SK-N-SH treated with all-trans-retinoic acid at 6 μM for 48 hours (cell line): ENCODE results near the gene VRK2.
"Not testable (repeated sequence)": the region's sequence is repeated elsewhere in the genome, so short reads cannot be mapped to it uniquely, and the experiment has no call there.

Experiments
- ATAC-seq: fragments of 200-7000 bp; cut with Tn5 transposase; 3 replicates; pipeline ENCODE4 v1.9.1; 2020; ENCODE audit warnings: mild to moderate bottlenecking, moderate library complexity
- BACH2 ChIP-seq: fragments of 250-450 bp; sonication (Bioruptor Pico); IDR thresholded peaks from 2 replicates; pipeline ENCODE4 v1.9.0; 2021; ENCODE audit warnings: mild to moderate bottlenecking, borderline replicate concordance
- CREB5 ChIP-seq: fragments of 250-450 bp; sonication (Bioruptor Pico); IDR thresholded peaks from 2 replicates; pipeline ENCODE4 v1.5.1; 2020; ENCODE audit warnings: low read depth, mild to moderate bottlenecking, moderate library complexity
- CSRNP3 ChIP-seq: fragments of 250-450 bp; sonication (Bioruptor Pico); IDR thresholded peaks from 2 replicates; pipeline ENCODE4 v1.5.1; 2021; ENCODE audit warnings: mild to moderate bottlenecking, moderate library complexity
- ESRRG ChIP-seq: fragments of 250-450 bp; sonication (Bioruptor Pico); IDR thresholded peaks from 2 replicates; pipeline ENCODE4 v1.6.1; 2021; ENCODE audit warnings: mild to moderate bottlenecking
- GLIS3 ChIP-seq: fragments of 250-450 bp; sonication (Bioruptor Pico); IDR thresholded peaks from 2 replicates; pipeline ENCODE4 v1.5.0; 2020; ENCODE audit warnings: mild to moderate bottlenecking, moderate library complexity
- ISL1 ChIP-seq: fragments of 250-450 bp; sonication (Bioruptor Pico); IDR thresholded peaks from 2 replicates; pipeline ENCODE4 v2.1.2; 2022; ENCODE audit warnings: mild to moderate bottlenecking, moderate library complexity
- OSR1 ChIP-seq: fragments of 250-450 bp; sonication (Bioruptor Pico); IDR thresholded peaks from 2 replicates; pipeline ENCODE4 v1.8.0; 2022; ENCODE audit warnings: moderate library complexity, mild to moderate bottlenecking, inconsistent platforms
- PATZ1 ChIP-seq: fragments of 250-450 bp; sonication (Bioruptor Pico); IDR thresholded peaks from 2 replicates; pipeline ENCODE4 v1.8.0; 2020; ENCODE audit warnings: mild to moderate bottlenecking, moderate library complexity, borderline replicate concordance
- POU6F1 ChIP-seq: fragments of 250-450 bp; sonication (Bioruptor Pico); IDR thresholded peaks from 2 replicates; pipeline ENCODE4 v1.8.0; 2021; ENCODE audit warnings: low read depth, mild to moderate bottlenecking, moderate library complexity, borderline replicate concordance
- PPARA ChIP-seq: fragments of 250-450 bp; sonication (Bioruptor Pico); IDR thresholded peaks from 2 replicates; pipeline ENCODE4 v1.5.0; 2020; ENCODE audit warnings: mild to moderate bottlenecking, borderline replicate concordance
- SNAI2 ChIP-seq: fragments of 250-450 bp; sonication (Bioruptor Pico); IDR thresholded peaks from 2 replicates; pipeline ENCODE4 v1.5.0; 2020; ENCODE audit warnings: mild to moderate bottlenecking, moderate library complexity
- TCF4 ChIP-seq: fragments of 250-450 bp; sonication (Bioruptor Pico); IDR thresholded peaks from 2 replicates; pipeline ENCODE4 v1.8.0; 2021; ENCODE audit warnings: mild to moderate bottlenecking, moderate library complexity, borderline replicate concordance
- TOX ChIP-seq: fragments of 250-450 bp; sonication (Bioruptor Pico); IDR thresholded peaks from 2 replicates; pipeline ENCODE4 v1.8.0; 2021; ENCODE audit warnings: mild to moderate bottlenecking, moderate library complexity, borderline replicate concordance
- TSHZ2 ChIP-seq: fragments of 250-450 bp; sonication (Bioruptor Pico); IDR thresholded peaks from 2 replicates; pipeline ENCODE4 v1.5.0; 2020; ENCODE audit warnings: mild to moderate bottlenecking, moderate library complexity
- ZFP3 ChIP-seq: fragments of 250-450 bp; sonication (Bioruptor Pico); IDR thresholded peaks from 2 replicates; pipeline ENCODE4 v1.5.0; 2020; ENCODE audit warnings: mild to moderate bottlenecking, moderate library complexity
- ZFP30 ChIP-seq: fragments of 450-650 bp; formaldehyde crosslinking; IDR thresholded peaks from 2 replicates; pipeline ENCODE4 v1.5.0; 2022; ENCODE audit warnings: mild to moderate bottlenecking, moderate library complexity
- ZNF70 ChIP-seq: fragments of 450-650 bp; formaldehyde crosslinking; IDR thresholded peaks from 2 replicates; pipeline ENCODE4 v1.5.0; 2020; ENCODE audit warnings: mild to moderate bottlenecking, moderate library complexity

The VRK2 gene

GRCh38 chr2:58081000-58081399 lies 34.4 kb downstream of the VRK2 start:
- TF ChIP-seq OSR1 (CRISPR knock-in tag): no peak
- peak; percentile 56 for TF ChIP-seq TCF4
- no peak for TF ChIP-seq BACH2 (CRISPR knock-in tag)
- no peak for TF ChIP-seq ZFP30
- no peak for TF ChIP-seq TOX (CRISPR knock-in tag)
- TF ChIP-seq CSRNP3 (CRISPR knock-in tag): no peak
- TF ChIP-seq TSHZ2: peak; percentile 78; the same call in 1 of the 2 replicates
- no peak for TF ChIP-seq CREB5 (CRISPR knock-in tag)
- TF ChIP-seq SNAI2 (CRISPR knock-in tag): no peak
- peak; percentile 56; the same call in 1 of the 2 replicates for TF ChIP-seq ISL1 (CRISPR knock-in tag)
- TF ChIP-seq POU6F1 (CRISPR knock-in tag): no peak
- TF ChIP-seq ZFP3 (CRISPR knock-in tag): 0 out of 2 replicates have a peak, but pooled peaks have one; percentile 36
- TF ChIP-seq, all 23 proteins: peak for 4
- ATAC-seq: no peak

- TF ChIP-seq PATZ1 (CRISPR knock-in tag) (no peak), ZNF70 (no peak), TSHZ2 (no peak), ESRRG (CRISPR knock-in tag) (no peak), SNAI2 (CRISPR knock-in tag) (no peak), BACH2 (CRISPR knock-in tag) (no peak)
- ATAC-seq: no peak
These were observed 42.5 kb downstream of the VRK2 start for GRCh38 chr2:58089081-58089480.

- not testable (repeated sequence) for ATAC-seq
These were observed 46.2 kb downstream of the VRK2 start for GRCh38 chr2:58092772-58093171.

GRCh38 chr2:58097025-58097424 lies 50.4 kb downstream of the VRK2 start:
- TF ChIP-seq GLIS3 (CRISPR knock-in tag): no peak
- no peak for TF ChIP-seq BACH2 (CRISPR knock-in tag)
- TF ChIP-seq SNAI2 (CRISPR knock-in tag): no peak
- TF ChIP-seq ISL1 (CRISPR knock-in tag): no peak
- no peak for TF ChIP-seq POU6F1 (CRISPR knock-in tag)
- no peak for TF ChIP-seq PPARA
- ATAC-seq: no peak
